SW480 (cell line): ENCODE measurements around the gene PET117.
"Not testable (repeated sequence)": the region's sequence is repeated elsewhere in the genome, so short reads cannot be mapped to it uniquely, and the experiment has no call there.

Experiments used
- DNase-seq: peaks from one replicate; pipeline ENCODE4 v3.0.0-alpha.2; 2016; ENCODE audit warnings: low spot score

The PET117 gene

DNA sequence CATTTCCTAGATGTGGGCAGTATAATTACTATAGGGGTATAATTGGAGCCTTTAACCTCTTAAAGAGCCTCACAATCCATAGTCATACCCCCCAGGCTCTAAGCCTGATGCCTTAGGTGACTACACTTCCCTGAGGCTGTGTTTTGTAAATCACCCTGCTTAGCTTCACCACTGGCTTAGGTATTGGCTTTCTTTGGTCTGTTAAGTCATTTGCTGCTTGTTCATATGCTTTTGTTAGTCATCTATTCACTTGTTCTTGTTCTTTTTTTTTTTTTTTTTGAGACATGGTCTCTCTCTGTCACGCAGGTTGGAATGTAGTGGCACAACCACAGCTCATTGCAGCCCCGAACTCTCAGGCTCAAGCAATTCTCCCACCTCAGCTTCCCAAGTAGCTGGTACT lies 26.7 kb downstream of the PET117 start:
- DNase-seq: no peak

DNA sequence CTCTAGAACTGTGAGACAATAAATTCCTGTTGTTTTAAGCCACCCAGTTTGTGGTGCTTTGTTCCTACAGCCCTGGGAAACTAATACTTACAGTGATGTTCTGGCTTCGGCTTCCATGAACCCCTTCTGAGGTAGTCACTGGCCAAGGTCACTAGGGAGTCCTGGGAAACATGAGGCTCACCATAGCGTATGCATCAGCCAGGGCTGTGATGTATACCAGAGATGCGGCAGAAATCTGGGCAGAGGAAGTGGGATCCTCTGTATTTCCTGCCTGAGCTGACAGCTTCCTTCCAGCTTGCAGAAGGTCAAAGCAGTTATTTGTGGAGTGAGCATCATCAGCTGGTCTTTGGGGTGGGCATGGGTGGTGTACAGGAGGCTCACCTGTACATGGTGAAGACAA lies 27.9 kb downstream of the PET117 start:
- DNase-seq: no peak

- no peak for DNase-seq
Observed at GRCh38 chr20:18166241-18166881, 28.7 kb downstream of the PET117 start.

- DNase-seq: no peak
Observed at GRCh38 chr20:18166950-18167349, 29.3 kb downstream of the PET117 start.

DNA sequence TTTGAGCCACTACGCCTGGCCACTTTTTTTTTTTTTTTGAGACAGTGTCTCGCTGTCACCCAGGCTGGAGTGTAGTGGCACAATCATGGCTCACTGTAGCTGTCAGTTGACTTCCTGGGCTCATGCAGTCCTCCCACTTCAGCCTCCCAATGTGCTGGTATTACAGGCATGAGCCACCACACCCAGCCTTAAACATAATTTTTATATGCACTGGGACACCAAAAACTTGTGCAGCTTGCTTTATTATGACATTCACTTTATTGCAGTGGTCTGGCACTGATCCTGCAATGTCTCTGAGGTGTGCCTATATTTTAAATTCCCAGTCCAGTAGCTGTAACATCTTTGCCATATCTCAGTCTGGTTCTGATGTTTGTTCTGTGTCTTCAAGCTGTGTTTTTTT lies 34.7 kb downstream of the PET117 start:
- DNase-seq: no peak

DNA sequence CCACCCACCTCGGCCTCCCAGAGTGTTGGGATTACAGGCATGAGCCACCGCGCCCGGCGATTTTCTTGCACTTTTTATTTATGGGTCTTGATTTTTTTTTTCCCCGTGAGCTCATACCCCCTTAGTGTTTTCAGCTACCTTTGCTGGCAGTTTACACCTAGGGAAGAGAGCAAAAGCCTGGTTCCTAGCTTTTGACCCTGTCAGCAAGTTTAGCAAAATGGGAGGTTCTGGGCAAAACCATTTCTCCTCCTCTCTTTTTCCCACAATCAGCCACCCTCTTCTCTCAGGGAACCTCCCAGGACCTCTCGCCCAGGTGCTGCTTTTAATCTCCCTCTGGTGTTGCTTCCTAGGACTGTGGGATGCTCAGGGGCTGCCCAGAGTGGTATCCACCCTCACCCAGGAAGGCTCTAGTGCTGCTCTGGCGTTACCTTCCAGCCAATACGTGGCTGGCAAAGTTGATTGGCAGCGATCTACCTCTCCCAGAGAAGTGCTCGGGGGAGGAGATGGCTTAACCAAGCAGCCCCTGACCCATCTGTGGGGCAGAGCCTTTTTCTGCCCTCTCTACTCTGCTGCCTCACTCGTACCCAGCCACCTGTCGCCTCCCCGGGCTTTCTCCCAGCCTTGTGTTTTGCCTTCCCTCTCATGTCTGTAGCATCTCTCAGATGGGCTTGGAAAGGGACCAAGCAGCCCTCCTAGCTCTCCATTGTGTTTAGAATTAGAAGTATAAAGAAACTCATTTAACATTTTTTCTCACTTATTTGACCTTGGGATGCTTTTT lies 37.4 kb downstream of the PET117 start:
- no peak for DNase-seq

DNA sequence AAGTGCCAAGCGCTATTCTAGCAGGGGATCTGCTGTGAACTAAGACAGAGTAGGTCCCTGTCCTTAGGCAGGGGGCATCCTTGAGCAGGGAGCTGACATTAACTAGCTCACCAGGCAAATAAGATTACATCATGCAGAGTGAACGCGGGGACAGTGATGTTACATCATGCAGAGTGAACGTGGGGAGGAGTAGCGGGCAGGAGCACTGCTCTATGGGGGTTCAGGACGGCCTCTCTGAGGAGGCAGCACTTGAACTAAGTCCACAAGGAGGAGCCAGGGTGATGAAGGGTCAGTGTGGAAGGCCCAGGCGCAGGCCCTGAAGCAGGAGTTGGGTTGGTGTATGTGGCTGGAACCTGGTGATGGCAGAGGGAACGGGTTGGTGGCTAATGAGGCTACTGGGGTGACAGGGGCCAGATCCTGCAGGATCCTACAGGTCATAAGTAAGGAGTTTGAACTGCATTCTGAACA lies 38.7 kb downstream of the PET117 start:
- no peak for DNase-seq

DNA sequence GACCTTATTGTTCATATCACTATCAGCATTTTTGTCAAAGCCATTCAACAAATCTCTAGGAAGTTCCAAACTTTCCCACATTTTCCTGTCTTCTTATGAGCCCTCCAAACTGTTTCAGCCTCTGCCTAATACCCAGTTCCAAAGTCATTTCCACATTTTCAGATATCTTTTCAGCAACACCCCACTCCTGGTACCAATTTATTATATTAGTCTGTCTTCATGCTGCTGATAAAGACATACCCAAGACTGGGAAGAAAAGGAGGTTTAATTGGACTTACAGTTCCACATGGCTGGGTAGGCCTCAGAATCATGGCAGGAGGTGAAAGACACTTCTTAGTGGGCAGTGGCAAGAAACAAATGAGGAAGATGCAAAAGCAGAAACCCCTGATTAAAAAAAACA lies 42.7 kb downstream of the PET117 start:
- DNase-seq: not testable (repeated sequence)

- DNase-seq: no peak
Observed at GRCh38 chr20:18180815-18181214, 43.2 kb downstream of the PET117 start.

DNA sequence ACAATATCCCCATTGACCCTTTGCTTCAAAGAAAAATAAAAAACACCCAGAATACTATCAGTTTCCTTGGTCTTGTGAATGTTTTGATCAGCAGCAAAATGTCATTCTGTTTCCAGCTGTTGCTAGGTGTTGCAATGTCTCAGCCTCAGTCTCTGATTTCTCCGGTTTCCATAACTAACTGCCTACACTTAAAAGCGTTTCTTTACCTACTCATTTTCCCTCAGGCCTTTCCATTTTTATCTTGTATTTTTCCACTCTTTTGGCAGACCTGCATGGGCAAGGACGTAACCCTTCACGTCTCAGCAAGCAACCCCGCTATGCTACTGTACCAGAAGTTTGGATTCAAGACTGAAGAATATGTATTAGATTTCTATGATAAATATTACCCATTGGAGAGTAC lies 49.4 kb downstream of the PET117 start:
- DNase-seq: no peak

DNA sequence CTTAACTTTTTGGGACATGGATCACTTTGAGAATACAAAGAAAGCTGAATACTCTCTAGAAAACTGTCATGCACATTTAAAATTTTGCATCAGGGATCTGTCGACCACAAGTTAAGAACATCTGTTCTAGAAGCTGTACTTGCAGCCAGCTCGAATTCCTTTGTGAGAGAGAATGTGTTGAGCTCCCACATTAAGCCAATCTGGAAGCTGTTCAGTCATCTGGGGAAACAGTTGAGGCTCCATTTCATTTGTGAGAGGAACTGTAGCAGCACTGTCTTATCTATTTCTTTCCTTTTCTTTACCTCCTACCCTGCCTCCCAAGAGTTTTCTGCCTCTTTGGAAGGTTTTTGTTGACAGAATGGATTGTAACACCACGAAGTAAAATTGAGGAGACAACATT lies 50.8 kb downstream of the PET117 start:
- no peak for DNase-seq

- DNase-seq: no peak
Observed at GRCh38 chr20:18190338-18191233, 52.9 kb downstream of the PET117 start.

DNA sequence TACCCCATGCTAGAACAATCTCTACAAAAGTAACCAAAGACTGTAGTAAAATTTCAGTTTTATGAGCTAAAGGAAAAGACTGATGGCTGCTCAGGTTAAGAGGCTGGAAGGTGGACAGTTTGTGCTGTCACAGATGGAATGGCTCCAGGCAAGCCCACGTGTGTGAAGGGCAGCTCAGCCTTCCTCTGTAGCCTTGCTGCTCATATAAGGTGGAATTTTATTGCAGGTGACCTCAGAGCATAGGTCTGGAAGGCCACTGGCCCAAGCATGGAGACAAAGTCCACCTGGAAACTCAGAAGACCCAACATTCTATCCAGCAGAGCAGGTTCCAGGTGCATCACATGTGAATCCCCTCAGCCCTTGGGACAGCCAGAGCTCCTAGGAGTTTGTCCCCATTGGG lies 53.6 kb downstream of the PET117 start:
- DNase-seq: no peak
